PC-3 (cell line): Measurements from ENCODE around the gene NRG3. TPM values are rescaled to one million over a fixed set of nuclear protein-coding genes. Genes with fewer than 3 reads are reported as not detected.

Experiments
- ATAC-seq: fragments of 200-7000 bp; cut with Tn5 transposase; 2 replicates; pipeline ENCODE4 v1.9.1; 2020; ENCODE audit warnings: mild to moderate bottlenecking, moderate library complexity
- BruUV-seq: library from RNA; stranded (reverse); fragments of 400-500 nt; replicated peaks from 2 replicates; lab custom pipeline; 2021; lab: Mats Ljungman, UMichigan
- CTCF ChIA-PET: fragments of 300-600 bp; sonication (Branson Sonifier 250); formaldehyde crosslinking; loops from one replicate; lab custom pipeline; 2022; ENCODE audit warnings: antibody characterized with exemption; lab: Charles Lee
- POLR2A ChIA-PET: fragments of 300-600 bp; sonication (Branson Sonifier 250); formaldehyde crosslinking; loops from one replicate; lab custom pipeline; 2022; ENCODE audit warnings: antibody characterized with exemption; ENCODE audit not compliant: unreplicated experiment; lab: Charles Lee
- DNase-seq: peaks from one replicate; pipeline ENCODE4 v3.0.0-alpha.2; 2015
- H2AFZ ChIP-seq: fragments of 300-600 bp; sonication (generic); 2 replicates; pipeline ENCODE4 v1.6.0; 2016; ENCODE audit warnings: antibody characterized with exemption, low read length
- H3F3A ChIP-seq: fragments of 300-600 bp; sonication (generic); one replicate; pipeline ENCODE4 v1.6.0; 2017; ENCODE audit warnings: antibody characterized with exemption, low read length, control low read depth, mild to moderate bottlenecking; ENCODE audit not compliant: unreplicated experiment
- H3K27ac ChIP-seq: fragments of 300-600 bp; sonication (generic); 2 replicates; pipeline ENCODE4 v1.5.1; 2016; ENCODE audit warnings: mild to moderate bottlenecking, low read length
- H3K27me3 ChIP-seq: fragments of 300-600 bp; sonication (generic); 2 replicates; pipeline ENCODE4 v1.6.1; 2016; ENCODE audit warnings: low read length, mixed read lengths
- H3K36me3 ChIP-seq: fragments of 300-600 bp; sonication (generic); 2 replicates; pipeline ENCODE4 v1.6.1; 2016; ENCODE audit warnings: low read depth, mixed run types, low read length, mixed read lengths
- H3K4me1 ChIP-seq: fragments of 300-600 bp; sonication (generic); 2 replicates; pipeline ENCODE4 v1.5.1; 2016; ENCODE audit warnings: low read length; ENCODE audit not compliant: insufficient read depth
- H3K4me2 ChIP-seq: fragments of 300-600 bp; sonication (generic); 2 replicates; pipeline ENCODE4 v1.6.0; 2016; ENCODE audit warnings: low read length
- H3K4me3 ChIP-seq: fragments of 300-600 bp; sonication (generic); 2 replicates; pipeline ENCODE4 v1.5.1; 2016; ENCODE audit warnings: mild to moderate bottlenecking, low read length, mixed read lengths
- H3K79me2 ChIP-seq: fragments of 300-600 bp; sonication (generic); 2 replicates; pipeline ENCODE4 v1.6.1; 2017; ENCODE audit warnings: low read length, mixed read lengths
- H3K9ac ChIP-seq: fragments of 300-600 bp; sonication (generic); 2 replicates; pipeline ENCODE4 v1.6.0; 2016; ENCODE audit warnings: mild to moderate bottlenecking, low read length
- H3K9me2 ChIP-seq: fragments of 300-600 bp; sonication (generic); replicated peaks from 2 replicates; pipeline ENCODE4 v1.6.1; 2016; ENCODE audit warnings: mixed run types, low read length, mixed read lengths
- H3K9me3 ChIP-seq: fragments of 300-600 bp; sonication (generic); 2 replicates; pipeline ENCODE4 v1.6.1; 2016; ENCODE audit warnings: low read length, mixed read lengths
- H4K20me1 ChIP-seq: fragments of 300-600 bp; sonication (generic); 2 replicates; pipeline ENCODE4 v1.6.1; 2016; ENCODE audit warnings: low read length, mixed read lengths
- EZH2 ChIP-seq: fragments of 300-600 bp; sonication (generic); IDR thresholded peaks from one replicate; pipeline ENCODE4 v1.6.1; 2017; ENCODE audit warnings: antibody characterized with exemption, mild to moderate bottlenecking, low read length; ENCODE audit not compliant: unreplicated experiment
- EZH2phosphoT487 ChIP-seq: fragments of 300-600 bp; sonication (generic); IDR thresholded peaks from 2 replicates; pipeline ENCODE4 v1.6.1; 2018; ENCODE audit warnings: mild to moderate bottlenecking, antibody characterized with exemption, low read length, borderline replicate concordance
- intact Hi-C: fragments of 100-400 bp; cut with micrococcal nuclease; formaldehyde crosslinking; loops from 2 replicates; pipeline ENCODE4 v1.9.0; 2023
- total RNA-seq: library from RNA; depleted of rRNA; stranded (reverse); fragments of >200 nt; gene quantifications from 2 replicates; pipeline ENCODE4 v1.2.3, GENCODE V29; 2014
- TF ChIP-seq, protein P1 (sequence below): fragments of 300-600 bp; sonication (generic); conservative IDR thresholded peaks from 2 replicates; pipeline ENCODE4 v1.5.1; 2017; ENCODE audit warnings: antibody characterized with exemption, low read depth, mild to moderate bottlenecking, low read length

Gene NRG3
- total RNA-seq, 1 experiment from 2014 or later = not detected

GRCh38 chr10:81950358-81950757 is 75.4 kb downstream of the NRG3 start:
- H3K27ac ChIP-seq = no peak overlapping the region
- H3K4me3 ChIP-seq = no peak overlapping the region
- ChIA-PET POLR2A (no interaction called here), CTCF (no interaction called here)
- no peak overlapping the region for H3K4me2 ChIP-seq
- no peaks in the 10 kb centered on the region for H3K9me2 ChIP-seq
- no peaks in the 10 kb centered on the region for H3K9me3 ChIP-seq
- no peak for TF ChIP-seq EZH2
- TF ChIP-seq, protein P1, sequence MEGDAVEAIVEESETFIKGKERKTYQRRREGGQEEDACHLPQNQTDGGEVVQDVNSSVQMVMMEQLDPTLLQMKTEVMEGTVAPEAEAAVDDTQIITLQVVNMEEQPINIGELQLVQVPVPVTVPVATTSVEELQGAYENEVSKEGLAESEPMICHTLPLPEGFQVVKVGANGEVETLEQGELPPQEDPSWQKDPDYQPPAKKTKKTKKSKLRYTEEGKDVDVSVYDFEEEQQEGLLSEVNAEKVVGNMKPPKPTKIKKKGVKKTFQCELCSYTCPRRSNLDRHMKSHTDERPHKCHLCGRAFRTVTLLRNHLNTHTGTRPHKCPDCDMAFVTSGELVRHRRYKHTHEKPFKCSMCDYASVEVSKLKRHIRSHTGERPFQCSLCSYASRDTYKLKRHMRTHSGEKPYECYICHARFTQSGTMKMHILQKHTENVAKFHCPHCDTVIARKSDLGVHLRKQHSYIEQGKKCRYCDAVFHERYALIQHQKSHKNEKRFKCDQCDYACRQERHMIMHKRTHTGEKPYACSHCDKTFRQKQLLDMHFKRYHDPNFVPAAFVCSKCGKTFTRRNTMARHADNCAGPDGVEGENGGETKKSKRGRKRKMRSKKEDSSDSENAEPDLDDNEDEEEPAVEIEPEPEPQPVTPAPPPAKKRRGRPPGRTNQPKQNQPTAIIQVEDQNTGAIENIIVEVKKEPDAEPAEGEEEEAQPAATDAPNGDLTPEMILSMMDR = no peak
- no peak for TF ChIP-seq EZH2phosphoT487
- no peak overlapping the region for H2AFZ ChIP-seq
- H4K20me1 ChIP-seq = no peaks in the 10 kb centered on the region
- no peak for ATAC-seq
- H3K9ac ChIP-seq = no peak overlapping the region
- intact Hi-C loops = no loop called here
- BruUV-seq = no TSS peak
- no peaks in the 10 kb centered on the region for H3K36me3 ChIP-seq
- H3K27me3 ChIP-seq = no peaks in the 10 kb centered on the region
- DNase-seq = no peak
- no peaks in the 10 kb centered on the region for H3F3A ChIP-seq
- no peaks in the 10 kb centered on the region for H3K4me1 ChIP-seq
- H3K79me2 ChIP-seq = no peaks in the 10 kb centered on the region

- TF ChIP-seq, protein P1 = no peak
- no peak for TF ChIP-seq EZH2phosphoT487
- no peak for TF ChIP-seq EZH2
- H3F3A ChIP-seq = no peaks in the 10 kb centered on the region
- intact Hi-C loops = no loop called here
- H4K20me1 ChIP-seq = no peaks in the 10 kb centered on the region
- BruUV-seq = no TSS peak
- H3K9me2 ChIP-seq = no peaks in the 10 kb centered on the region
- H3K27me3 ChIP-seq = no peaks in the 10 kb centered on the region
- no peak overlapping the region for H3K4me3 ChIP-seq
- H3K9ac ChIP-seq = no peak overlapping the region
- ChIA-PET CTCF (no interaction called here), POLR2A (no interaction called here)
- no peak overlapping the region for H3K4me2 ChIP-seq
- no peaks in the 10 kb centered on the region for H3K36me3 ChIP-seq
- no peaks in the 10 kb centered on the region for H3K79me2 ChIP-seq
- DNase-seq = no peak
- no peak overlapping the region for H3K27ac ChIP-seq
- ATAC-seq = no peak
- no peak overlapping the region for H2AFZ ChIP-seq
- H3K4me1 ChIP-seq = no peaks in the 10 kb centered on the region
- H3K9me3 ChIP-seq = no peaks in the 10 kb centered on the region
Observed at GRCh38 chr10:81953420-81953819, 78.4 kb downstream of the NRG3 start.

DNA sequence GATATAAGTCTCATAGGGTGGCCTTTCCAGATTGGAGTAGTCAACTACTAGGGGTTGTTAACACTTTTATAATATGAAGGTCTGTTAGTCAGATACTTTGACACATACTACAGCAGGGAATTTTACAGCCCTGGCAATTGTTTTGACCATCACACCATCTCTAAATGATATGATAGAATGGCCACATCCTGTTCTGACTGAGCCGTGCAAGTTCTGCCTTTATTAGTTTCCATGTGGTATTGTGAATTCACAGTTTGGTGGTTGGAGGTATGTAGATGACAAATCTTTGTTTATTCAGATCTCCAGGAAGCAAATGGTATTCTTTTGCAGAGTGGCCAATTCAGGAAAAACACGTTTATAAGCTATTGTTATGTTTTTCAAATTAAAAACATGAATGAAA is 83.0 kb downstream of the NRG3 start:
- BruUV-seq = no TSS peak
- H2AFZ ChIP-seq = no peak overlapping the region
- H3K27ac ChIP-seq = no peak overlapping the region
- no peak for ATAC-seq
- TF ChIP-seq EZH2phosphoT487 (no peak), EZH2 (no peak)
- TF ChIP-seq, protein P1 = no peak
- no peaks in the 10 kb centered on the region for H3K27me3 ChIP-seq
- H3K9me3 ChIP-seq = no peaks in the 10 kb centered on the region
- intact Hi-C loops = no loop called here
- no peaks in the 10 kb centered on the region for H3K4me1 ChIP-seq
- no peaks in the 10 kb centered on the region for H3K79me2 ChIP-seq
- H3K9me2 ChIP-seq = no peaks in the 10 kb centered on the region
- ChIA-PET POLR2A (no interaction called here), CTCF (no interaction called here)
- H3K36me3 ChIP-seq = no peaks in the 10 kb centered on the region
- no peak overlapping the region for H3K4me2 ChIP-seq
- H3K4me3 ChIP-seq = no peak overlapping the region
- H4K20me1 ChIP-seq = no peaks in the 10 kb centered on the region
- no peak for DNase-seq
- no peaks in the 10 kb centered on the region for H3F3A ChIP-seq
- no peak overlapping the region for H3K9ac ChIP-seq
